CD4-positive, alpha-beta T cell treated with Interleukin-4 for 1 hour (primary cell): ENCODE results near the gene ABHD12.

ENCODE experiments used
- DNase-seq, 2 donors: peaks; one replicate each; pipeline ENCODE4 v3.0.0-alpha.2; 2020 to 2022

The ABHD12 gene

GRCh38 chr20:25304025-25304549, 86.5 kb downstream of the ABHD12 start:
- DNase-seq = no peak

- DNase-seq = no peak
Observed at GRCh38 chr20:25303292-25304024, 87.2 kb downstream of the ABHD12 start.

- DNase-seq = no peak
Observed at GRCh38 chr20:25302596-25302995, 88.0 kb downstream of the ABHD12 start.

- DNase-seq = no peak
Observed at GRCh38 chr20:25301357-25301920, 89.2 kb downstream of the ABHD12 start.

- no peak for DNase-seq
Observed at GRCh38 chr20:25300496-25301170, 90.0 kb downstream of the ABHD12 start.

GRCh38 chr20:25299806-25300205, 90.8 kb downstream of the ABHD12 start:
- DNase-seq = no peak

GRCh38 chr20:25297141-25297905, 93.3 kb downstream of the ABHD12 start:
- DNase-seq = no peak

GRCh38 chr20:25296094-25297093, 94.2 kb downstream of the ABHD12 start:
- DNase-seq = peak in 1 of 2 donors; percentile 29

- DNase-seq = no peak
Observed at GRCh38 chr20:25295386-25296093, 95.1 kb downstream of the ABHD12 start.

- peak; percentile 60 to 61 for DNase-seq
Observed at GRCh38 chr20:25294459-25295385, 95.9 kb downstream of the ABHD12 start.

- DNase-seq = no peak
Observed at GRCh38 chr20:25293910-25294458, 96.7 kb downstream of the ABHD12 start.

GRCh38 chr20:25293507-25293906, 97.1 kb downstream of the ABHD12 start:
- no peak for DNase-seq

GRCh38 chr20:25292176-25292891, 98.3 kb downstream of the ABHD12 start:
- DNase-seq = no peak

GRCh38 chr20:25291432-25292133, 99.1 kb downstream of the ABHD12 start:
- no peak for DNase-seq

- no peak for DNase-seq
Observed at GRCh38 chr20:25290646-25291431, 99.8 kb downstream of the ABHD12 start.

- no peak for DNase-seq
Observed at GRCh38 chr20:25289886-25290597, 100.6 kb downstream of the ABHD12 start.
